DMS79 treated with DMSO at 0.1 percent for 48 hours (cell line): ENCODE data around the gene MKNK1.

Experiments used
- DNase-seq: peaks from one replicate; lab custom pipeline; 2025; lab: John Stamatoyannopoulos, UW

Gene MKNK1

GRCh38 chr1:46595127-46595526, 8.9 kb downstream of the MKNK1 start:
- no peak for DNase-seq

GRCh38 chr1:46594063-46594462, 10.0 kb downstream of the MKNK1 start:
- DNase-seq: no peak

- no peak for DNase-seq
Observed at GRCh38 chr1:46592823-46593222, 11.2 kb downstream of the MKNK1 start.

GRCh38 chr1:46589529-46589928, 14.5 kb downstream of the MKNK1 start:
- DNase-seq: no peak

GRCh38 chr1:46587069-46587468, 17.0 kb downstream of the MKNK1 start:
- DNase-seq: no peak

GRCh38 chr1:46585312-46585938, 18.6 kb downstream of the MKNK1 start:
- DNase-seq: no peak

GRCh38 chr1:46583494-46583893, 20.6 kb downstream of the MKNK1 start:
- no peak for DNase-seq

GRCh38 chr1:46582972-46583371, 21.1 kb downstream of the MKNK1 start:
- DNase-seq: no peak

- no peak for DNase-seq
Observed at GRCh38 chr1:46581681-46582455, 22.2 kb downstream of the MKNK1 start.

GRCh38 chr1:46580140-46580903, 23.7 kb downstream of the MKNK1 start:
- no peak for DNase-seq

- no peak for DNase-seq
Observed at GRCh38 chr1:46577671-46578070, 26.4 kb downstream of the MKNK1 start.

GRCh38 chr1:46576596-46576995, 27.5 kb downstream of the MKNK1 start:
- DNase-seq: no peak

- no peak for DNase-seq
Observed at GRCh38 chr1:46575778-46576177, 28.3 kb downstream of the MKNK1 start.

- DNase-seq: no peak
Observed at GRCh38 chr1:46575300-46575699, 28.8 kb downstream of the MKNK1 start.

GRCh38 chr1:46571691-46572225, 32.3 kb downstream of the MKNK1 start:
- DNase-seq: no peak

GRCh38 chr1:46569884-46570725, 34.0 kb downstream of the MKNK1 start:
- DNase-seq: no peak

- no peak for DNase-seq
Observed at GRCh38 chr1:46569116-46569515, 35.0 kb downstream of the MKNK1 start.

- DNase-seq: peak; percentile 13
Observed at GRCh38 chr1:46568461-46568891, 35.6 kb downstream of the MKNK1 start.

- DNase-seq: no peak
Observed at GRCh38 chr1:46563341-46563740, 40.7 kb downstream of the MKNK1 start.

GRCh38 chr1:46562498-46562897, 41.6 kb downstream of the MKNK1 start:
- DNase-seq: no peak

- no peak for DNase-seq
Observed at GRCh38 chr1:46558966-46559365, 45.1 kb downstream of the MKNK1 start.
